Suprapubic skin (tissue), 4 donors: ENCODE measurements around the gene BRICD5. TPM values are rescaled to one million over a fixed set of nuclear protein-coding genes. Genes with fewer than 3 reads are reported as not detected.

Experiments
- DNase-seq, 2 donors: peaks; one replicate each; pipeline ENCODE4 v3.0.0-alpha.2; 2019; ENCODE audit warnings: low spot score in 2 of 2
- H3K27ac ChIP-seq: fragments of 200-600 bp; sonication (generic); one replicate; pipeline ENCODE4 v1.5.1; 2019
- H3K27me3 ChIP-seq: fragments of 200-600 bp; sonication (generic); one replicate; pipeline ENCODE4 v1.5.1; 2019
- H3K36me3 ChIP-seq: fragments of 200-600 bp; sonication (generic); one replicate; pipeline ENCODE4 v1.5.1; 2019
- H3K4me1 ChIP-seq: fragments of 200-600 bp; sonication (generic); one replicate; pipeline ENCODE4 v1.5.1; 2019
- H3K4me3 ChIP-seq: fragments of 200-600 bp; sonication (generic); one replicate; pipeline ENCODE4 v1.5.1; 2019; ENCODE audit warnings: mild to moderate bottlenecking
- H3K9me3 ChIP-seq: fragments of 200-600 bp; sonication (generic); one replicate; pipeline ENCODE4 v1.5.1; 2019
- EP300 ChIP-seq: sonication (generic); formaldehyde crosslinking; IDR thresholded peaks from one replicate; pipeline ENCODE4 v1.6.1; 2017; ENCODE audit warnings: antibody characterized with exemption
- POLR2A ChIP-seq, 2 donors: fragments of 450-650 bp; IDR thresholded peaks; one replicate each; pipeline ENCODE4 v1.6.1; 2017; ENCODE audit warnings: antibody characterized with exemption in 2 of 2, mild to moderate bottlenecking in 2 of 2, moderate library complexity in 2 of 2
- POLR2AphosphoS5 ChIP-seq, 3 donors: sonication (generic); formaldehyde crosslinking; IDR thresholded peaks; one replicate each; pipeline ENCODE4 v1.6.1; 2017; ENCODE audit warnings: antibody characterized with exemption in 3 of 3
- WGBS: methylation state at CpG from one replicate; pipeline ENCODE4 v1.1.5; 2018; 5-methylcytosine and 5-hydroxymethylcytosine counted together
- total RNA-seq, 4 donors: library from RNA; depleted of rRNA; stranded (reverse); fragments of >200 nt; gene quantifications; one replicate each; pipeline ENCODE4 v1.1.0, GENCODE V29; 2016
- TF ChIP-seq, protein P1 (sequence below), 2 donors: fragments of 200-600 bp in 1 of 2; fragments of 450-650 bp in 1 of 2; sonication (generic) in 1 of 2; IDR thresholded peaks; one replicate each; pipeline ENCODE4 v1.5.1; 2016 to 2019; ENCODE audit warnings: antibody characterized with exemption in 2 of 2, mild to moderate bottlenecking in 1 of 2, moderate library complexity in 1 of 2

BRICD5 gene
- total RNA-seq, 4 donors from 2014 or later, result 2.2 to 10.0 (median 3.2) TPM

DNA sequence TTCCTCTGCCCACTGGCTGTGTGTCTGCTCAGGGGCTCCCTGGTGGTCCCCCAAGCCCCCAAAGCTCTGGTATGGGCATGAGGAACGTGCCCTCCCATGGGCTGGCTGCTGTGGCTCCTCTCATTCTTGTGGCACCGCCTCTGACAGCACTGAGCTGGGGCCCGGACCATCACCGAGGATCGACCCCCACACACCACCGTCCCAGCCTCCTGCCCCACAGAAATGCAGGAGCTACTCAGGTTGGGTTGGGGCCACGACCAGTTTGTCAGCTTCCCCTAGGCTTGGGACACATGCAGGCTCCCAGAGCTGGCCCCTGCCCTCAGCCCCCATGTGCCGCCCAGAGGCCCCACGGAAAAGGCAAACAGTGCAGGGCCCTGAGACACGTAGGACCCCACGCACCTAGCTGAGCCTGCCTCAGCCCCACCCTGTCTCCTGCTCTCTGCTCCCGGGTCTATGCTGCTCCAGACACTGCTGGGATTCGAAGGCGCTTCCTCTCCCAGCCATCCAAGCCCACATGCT is 11.0 kb downstream of the BRICD5 start:
- 71% methylated on average over 6 of the region's 14 CpGs for WGBS
- Histone ChIP-seq H3K36me3 (no peaks in the 10 kb centered on the region), H3K4me1 (peaks cover 19% of the 10 kb centered on the region), H3K4me3 (no peak overlapping the region), H3K27ac (no peak overlapping the region), H3K9me3 (no peaks in the 10 kb centered on the region), H3K27me3 (peaks cover 27% of the 10 kb centered on the region)
- TF ChIP-seq POLR2A (IDR thresholded peaks at IDR 0.05) (no peak), EP300 (no peak), POLR2AphosphoS5 (IDR thresholded peaks at IDR 0.05) (no peak)
- TF ChIP-seq, protein P1, sequence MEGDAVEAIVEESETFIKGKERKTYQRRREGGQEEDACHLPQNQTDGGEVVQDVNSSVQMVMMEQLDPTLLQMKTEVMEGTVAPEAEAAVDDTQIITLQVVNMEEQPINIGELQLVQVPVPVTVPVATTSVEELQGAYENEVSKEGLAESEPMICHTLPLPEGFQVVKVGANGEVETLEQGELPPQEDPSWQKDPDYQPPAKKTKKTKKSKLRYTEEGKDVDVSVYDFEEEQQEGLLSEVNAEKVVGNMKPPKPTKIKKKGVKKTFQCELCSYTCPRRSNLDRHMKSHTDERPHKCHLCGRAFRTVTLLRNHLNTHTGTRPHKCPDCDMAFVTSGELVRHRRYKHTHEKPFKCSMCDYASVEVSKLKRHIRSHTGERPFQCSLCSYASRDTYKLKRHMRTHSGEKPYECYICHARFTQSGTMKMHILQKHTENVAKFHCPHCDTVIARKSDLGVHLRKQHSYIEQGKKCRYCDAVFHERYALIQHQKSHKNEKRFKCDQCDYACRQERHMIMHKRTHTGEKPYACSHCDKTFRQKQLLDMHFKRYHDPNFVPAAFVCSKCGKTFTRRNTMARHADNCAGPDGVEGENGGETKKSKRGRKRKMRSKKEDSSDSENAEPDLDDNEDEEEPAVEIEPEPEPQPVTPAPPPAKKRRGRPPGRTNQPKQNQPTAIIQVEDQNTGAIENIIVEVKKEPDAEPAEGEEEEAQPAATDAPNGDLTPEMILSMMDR (IDR thresholded peaks at IDR 0.05), result no peak
- DNase-seq, result no peak

DNA sequence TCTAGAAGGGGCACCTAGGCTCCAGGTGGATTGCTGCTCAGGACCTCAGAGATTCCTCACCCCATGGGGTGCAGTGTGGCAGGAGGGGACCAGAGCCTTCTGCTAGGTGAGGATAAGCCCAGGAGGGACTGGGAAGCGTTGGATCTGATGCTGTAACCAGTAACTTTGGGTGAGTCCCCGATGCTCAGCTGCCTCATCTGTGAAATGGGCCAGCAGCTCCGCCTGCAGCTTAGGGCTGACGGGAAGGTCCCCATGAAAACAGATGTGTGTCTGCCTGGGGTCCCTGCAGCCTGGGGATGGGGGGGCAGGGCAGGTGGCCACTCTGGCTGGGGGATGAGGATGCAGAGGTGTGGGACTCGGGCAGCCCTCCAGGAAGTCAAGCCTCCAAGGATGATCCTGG is 11.6 kb downstream of the BRICD5 start:
- H3K27me3 ChIP-seq, result peaks cover 33% of the 10 kb centered on the region
- DNase-seq, result no peak
- TF ChIP-seq POLR2A (IDR thresholded peaks at IDR 0.05) (no peak), EP300 (no peak), POLR2AphosphoS5 (IDR thresholded peaks at IDR 0.05) (no peak)
- TF ChIP-seq, protein P1 (IDR thresholded peaks at IDR 0.05), result no peak
- H3K36me3 ChIP-seq, result no peaks in the 10 kb centered on the region
- 79% methylated on average over 4 of the region's 5 CpGs for WGBS
- H3K4me3 ChIP-seq, result no peak overlapping the region
- no peaks in the 10 kb centered on the region for H3K9me3 ChIP-seq
- no peak overlapping the region for H3K27ac ChIP-seq
- peaks cover 23% of the 10 kb centered on the region for H3K4me1 ChIP-seq

DNA sequence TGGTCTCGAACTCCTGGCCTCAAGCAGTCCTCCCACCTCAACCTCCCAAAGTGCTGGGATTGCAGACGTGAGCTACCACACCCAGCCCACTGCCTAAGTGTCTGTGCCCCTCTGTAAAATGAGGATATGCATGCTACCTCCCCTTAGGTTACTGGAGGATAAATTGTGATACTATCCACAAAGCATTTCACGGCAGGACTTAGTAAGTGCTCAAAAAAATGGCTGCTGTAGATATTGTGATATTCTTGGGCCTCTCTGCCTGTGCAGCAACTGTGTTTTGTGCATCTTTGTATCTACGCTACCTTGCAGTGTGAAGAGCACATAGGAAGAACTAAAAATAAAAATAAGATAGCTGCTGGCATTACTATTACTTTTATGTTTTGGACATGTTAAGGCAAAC is 12.4 kb downstream of the BRICD5 start:
- peaks cover 24% of the 10 kb centered on the region for H3K4me1 ChIP-seq
- no peak overlapping the region for H3K4me3 ChIP-seq
- H3K36me3 ChIP-seq, result no peaks in the 10 kb centered on the region
- 59% methylated on average over 4 of the region's 4 CpGs for WGBS
- no peaks in the 10 kb centered on the region for H3K9me3 ChIP-seq
- DNase-seq, result no peak
- H3K27ac ChIP-seq, result no peak overlapping the region
- H3K27me3 ChIP-seq, result peaks cover 38% of the 10 kb centered on the region
- TF ChIP-seq EP300 (no peak), POLR2A (IDR thresholded peaks at IDR 0.05) (no peak), POLR2AphosphoS5 (IDR thresholded peaks at IDR 0.05) (no peak)
- TF ChIP-seq, protein P1 (IDR thresholded peaks at IDR 0.05), result no peak

DNA sequence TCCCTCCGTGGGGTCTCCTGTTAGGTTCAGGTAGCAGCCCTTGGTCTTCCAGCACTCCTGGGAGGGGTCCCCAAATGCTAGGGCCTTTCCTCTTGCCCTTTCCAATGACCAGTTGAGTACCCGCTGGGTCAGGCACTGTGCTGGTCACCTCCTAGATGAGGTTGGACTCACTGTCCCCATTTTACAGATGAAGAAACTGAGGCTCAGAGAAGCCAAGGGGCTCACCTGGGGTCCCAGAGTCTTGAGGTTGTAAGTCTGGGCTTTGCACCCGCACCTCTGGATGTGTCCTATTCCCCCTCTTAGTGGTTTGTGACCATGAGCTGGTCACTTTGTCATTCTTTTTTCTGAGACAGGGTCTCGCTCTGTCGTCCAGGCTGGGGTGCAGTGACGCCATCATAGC is 12.9 kb downstream of the BRICD5 start:
- WGBS, result 95% methylated on average over 5 of the region's 6 CpGs
- DNase-seq, result no peak
- Histone ChIP-seq H3K27ac (no peak overlapping the region), H3K36me3 (no peaks in the 10 kb centered on the region), H3K9me3 (no peaks in the 10 kb centered on the region), H3K4me1 (peaks cover 24% of the 10 kb centered on the region), H3K4me3 (no peak overlapping the region), H3K27me3 (peaks cover 38% of the 10 kb centered on the region)
- TF ChIP-seq, protein P1 (IDR thresholded peaks at IDR 0.05), result no peak
- no peak for TF ChIP-seq EP300
- TF ChIP-seq POLR2A (IDR thresholded peaks at IDR 0.05), result no peak
- TF ChIP-seq POLR2AphosphoS5 (IDR thresholded peaks at IDR 0.05), result no peak

DNA sequence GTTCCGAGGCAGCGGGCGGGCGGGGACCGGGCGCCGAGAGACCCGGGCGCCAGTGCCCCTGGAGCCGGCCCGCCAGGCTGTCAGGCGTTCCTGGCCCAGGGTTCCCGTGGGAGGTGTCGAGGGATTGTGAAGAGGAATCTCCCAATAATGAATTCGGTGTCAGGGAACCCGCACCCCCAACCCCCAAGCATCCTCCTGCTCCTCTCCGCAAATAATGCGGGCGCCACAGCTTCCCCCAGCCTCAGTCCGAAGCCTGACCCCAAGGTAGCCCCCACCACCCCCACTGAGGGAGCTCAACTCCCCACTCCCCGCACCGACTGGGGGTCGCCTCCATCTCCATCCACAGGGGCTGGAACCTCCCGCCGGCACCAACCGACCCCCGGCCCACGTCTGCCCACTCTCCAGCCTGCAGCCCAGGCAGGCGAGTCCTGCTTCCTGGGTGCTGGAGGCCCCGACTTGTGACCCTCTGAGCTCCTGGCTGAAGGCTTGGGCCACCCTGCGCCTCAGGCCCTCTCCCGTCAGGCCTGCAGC is 13.6 kb downstream of the BRICD5 start:
- 61% methylated on average over 14 of the region's 32 CpGs for WGBS
- Histone ChIP-seq H3K4me3 (peak overlapping the region; percentile 44), H3K27me3 (peaks cover 38% of the 10 kb centered on the region), H3K36me3 (no peaks in the 10 kb centered on the region), H3K9me3 (no peaks in the 10 kb centered on the region), H3K27ac (no peak overlapping the region), H3K4me1 (peaks cover 24% of the 10 kb centered on the region)
- DNase-seq, result no peak
- TF ChIP-seq EP300 (no peak), POLR2AphosphoS5 (IDR thresholded peaks at IDR 0.05) (no peak), POLR2A (IDR thresholded peaks at IDR 0.05) (no peak)
- TF ChIP-seq, protein P1 (IDR thresholded peaks at IDR 0.05), result no peak
